GF-D8 (cell line): Measurements from ENCODE around the gene TMEM213.
"Not testable (repeated sequence)": the region's sequence is repeated elsewhere in the genome, so short reads cannot be mapped to it uniquely, and the experiment has no call there.

Experiments
- DNase-seq: peaks from one replicate; lab custom pipeline; 2025; lab: John Stamatoyannopoulos, UW

The TMEM213 gene

DNA sequence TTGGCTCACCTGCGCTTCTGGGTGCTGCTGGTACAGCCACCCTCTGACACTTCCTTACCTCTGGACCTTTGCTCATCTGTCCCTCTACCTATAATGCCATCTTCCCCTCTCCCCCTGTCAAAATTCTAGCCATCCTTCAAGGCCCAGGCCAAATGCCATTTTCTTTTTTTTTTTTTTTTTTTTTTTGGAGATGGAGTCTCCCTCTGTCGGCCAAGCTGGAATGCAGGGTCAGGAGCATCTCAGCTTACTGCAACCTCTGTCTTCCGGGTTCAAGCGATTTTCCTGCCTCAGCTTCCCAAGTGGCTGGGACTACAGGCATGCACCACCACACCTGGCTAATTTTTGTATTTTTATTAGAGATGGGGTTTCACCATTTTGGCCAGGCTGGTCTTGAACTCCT is 748 bp upstream of the TMEM213 start:
- not testable (repeated sequence) for DNase-seq

DNA sequence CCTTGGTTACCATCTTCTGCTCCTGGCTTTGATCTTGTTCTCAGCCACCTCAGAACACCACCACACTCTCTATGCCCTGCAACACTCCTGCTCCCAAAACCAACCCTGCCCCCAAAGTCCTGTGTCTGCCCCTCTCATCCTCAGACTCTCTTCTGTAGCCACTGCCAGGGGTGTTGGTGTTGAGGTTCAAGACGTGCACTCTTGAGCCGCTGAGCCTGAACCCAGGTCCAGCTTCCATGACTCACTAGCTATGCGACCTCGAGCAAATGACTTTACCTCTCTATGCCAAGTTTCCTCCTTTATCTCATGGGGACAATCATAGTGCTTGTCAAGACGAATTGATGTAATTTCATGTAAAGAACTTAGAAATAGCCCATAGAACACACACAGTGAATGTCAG is 1.0 kb downstream of the TMEM213 start:
- DNase-seq = no peak

DNA sequence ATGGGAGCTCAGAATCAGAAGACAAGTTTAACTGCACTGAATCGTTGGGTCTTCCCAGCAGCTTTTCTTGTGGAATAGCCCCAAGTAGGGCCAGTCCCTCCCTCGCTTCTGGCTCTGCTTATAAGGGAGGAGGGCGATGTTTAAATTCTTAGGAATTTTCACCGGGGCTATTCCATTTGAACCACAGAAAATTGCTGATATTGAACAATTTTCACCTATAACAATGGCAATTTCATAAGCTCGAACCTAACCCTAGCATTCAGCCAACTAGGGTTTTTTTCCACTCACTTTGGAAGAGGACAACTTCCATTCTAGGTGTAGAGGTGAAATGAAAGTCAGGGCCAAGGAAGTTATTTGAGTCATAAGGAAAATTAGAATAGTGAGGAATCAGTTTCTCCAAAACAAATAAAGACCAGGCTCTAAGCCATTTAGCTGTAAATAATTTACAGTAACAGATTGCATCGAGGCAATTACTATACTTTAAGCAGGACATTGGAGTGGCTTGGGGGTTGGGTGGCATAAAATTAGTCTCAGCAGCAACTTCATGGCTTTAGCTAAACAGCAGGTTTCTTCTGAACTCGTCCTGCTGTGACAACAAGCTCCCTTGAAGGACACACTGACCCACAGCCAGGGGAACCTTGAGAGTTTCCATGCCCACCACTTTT is 1.7 kb downstream of the TMEM213 start:
- DNase-seq = no peak

DNA sequence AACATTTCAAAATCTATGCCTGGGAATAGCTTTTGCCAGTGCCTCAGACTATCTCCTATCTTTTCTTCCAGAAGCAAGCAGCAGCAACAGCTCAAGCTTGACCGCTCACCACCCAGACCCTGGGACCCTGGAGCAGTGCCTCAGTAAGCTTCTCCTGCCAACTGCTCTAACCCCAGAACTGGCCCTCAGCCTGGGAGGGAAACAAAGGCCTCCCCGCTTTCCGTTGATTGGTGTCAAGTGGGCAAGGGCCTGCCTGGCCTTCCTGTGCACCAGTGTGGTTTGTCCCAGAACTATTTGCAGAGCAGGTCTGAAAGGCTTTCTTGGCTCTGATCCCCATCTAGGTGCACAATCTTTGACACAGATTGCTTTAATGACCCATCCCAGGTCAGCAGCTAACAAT is 3.5 kb downstream of the TMEM213 start:
- no peak for DNase-seq

DNA sequence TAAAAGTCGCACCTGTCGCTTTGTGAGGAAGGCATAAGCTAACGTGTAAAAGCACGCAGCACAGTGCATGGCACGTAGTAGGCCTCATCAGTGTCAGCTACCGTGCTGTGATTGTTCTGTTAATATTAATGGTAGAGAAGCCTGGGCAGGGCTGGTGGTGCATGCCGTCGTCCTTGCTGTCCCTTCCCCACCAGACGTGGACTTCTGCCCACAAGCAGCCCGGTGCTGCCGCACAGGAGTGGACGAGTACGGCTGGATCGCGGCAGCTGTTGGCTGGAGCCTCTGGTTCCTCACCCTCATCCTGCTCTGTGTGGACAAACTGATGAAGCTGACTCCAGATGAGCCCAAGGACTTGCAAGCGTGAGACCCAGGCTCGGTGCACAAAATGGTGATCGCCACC is 4.9 kb downstream of the TMEM213 start:
- DNase-seq = no peak

DNA sequence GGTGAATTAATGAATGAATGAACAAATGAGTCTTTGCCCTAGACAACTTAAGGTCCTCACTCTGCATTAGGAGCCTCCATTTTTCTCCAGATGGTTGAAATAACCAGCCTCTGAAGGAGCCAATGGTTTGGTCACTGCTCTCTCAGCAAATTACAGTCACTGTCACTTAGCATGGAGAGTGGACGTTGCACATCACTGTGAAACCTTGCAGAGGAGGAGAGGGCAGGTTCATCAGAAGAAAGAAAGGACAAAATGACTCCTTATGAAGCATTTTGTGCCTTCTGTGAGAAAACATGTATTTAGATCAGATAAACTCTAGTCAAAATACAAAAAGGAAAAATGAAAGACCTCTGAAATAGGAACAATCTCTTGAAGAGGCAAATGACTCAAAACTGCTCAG is 6.8 kb downstream of the TMEM213 start:
- no peak for DNase-seq

DNA sequence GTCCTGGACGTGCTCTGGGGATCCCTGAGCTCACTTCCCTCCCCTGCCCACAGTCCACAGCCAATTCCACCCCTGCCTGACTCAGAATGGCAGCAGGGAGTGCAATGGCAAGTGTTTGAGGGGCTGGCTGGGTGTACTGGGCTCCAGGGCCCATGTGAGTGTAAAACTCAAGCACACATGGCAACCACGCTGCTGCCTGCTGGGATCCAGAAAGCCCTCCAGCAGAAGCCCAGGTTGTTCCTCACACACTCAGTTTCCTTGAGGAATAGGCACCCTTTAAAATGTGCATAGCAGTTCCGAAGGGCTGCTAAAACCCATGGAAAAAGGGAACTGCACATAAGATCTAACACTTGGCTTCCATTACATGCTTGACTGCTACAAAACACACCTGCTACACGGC is 11.6 kb downstream of the TMEM213 start:
- DNase-seq = no peak

DNA sequence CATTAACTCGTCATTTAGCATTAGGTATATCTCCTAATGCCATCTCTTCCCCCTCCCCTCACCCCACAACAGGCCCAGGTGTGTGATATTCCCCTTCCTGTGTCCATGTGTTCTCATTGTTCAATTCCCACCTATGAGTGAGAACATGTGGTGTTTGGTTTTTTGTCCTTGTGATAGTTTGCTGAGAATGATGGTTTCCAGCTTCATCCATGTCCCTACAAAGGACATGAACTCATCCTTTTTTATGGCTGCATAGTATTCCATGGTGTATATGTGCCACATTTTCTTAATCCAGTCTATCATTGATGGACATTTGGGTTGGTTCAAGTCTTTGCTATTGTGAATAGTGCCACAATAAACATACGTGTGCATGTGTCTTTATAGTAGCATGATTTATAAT is 13.5 kb downstream of the TMEM213 start:
- DNase-seq = not testable (repeated sequence)

DNA sequence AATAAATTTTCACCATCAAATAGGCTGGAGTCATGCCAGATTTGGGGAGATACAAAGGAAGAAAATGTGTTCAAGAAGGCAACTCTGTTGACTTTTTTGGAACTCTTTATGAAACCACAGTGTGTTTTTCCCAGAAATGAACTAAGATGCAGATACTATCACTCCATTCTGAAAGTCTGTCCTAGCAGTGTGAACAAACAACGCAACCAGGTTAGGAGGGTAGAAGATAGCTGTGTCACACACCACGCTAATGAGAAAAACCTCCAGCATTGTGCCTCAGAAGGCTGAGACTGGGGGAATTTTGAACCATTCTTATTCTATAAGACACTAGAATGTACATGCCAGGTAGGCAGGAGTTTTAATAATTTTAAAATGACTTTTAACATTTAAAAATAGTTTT is 16.2 kb downstream of the TMEM213 start:
- no peak for DNase-seq

DNA sequence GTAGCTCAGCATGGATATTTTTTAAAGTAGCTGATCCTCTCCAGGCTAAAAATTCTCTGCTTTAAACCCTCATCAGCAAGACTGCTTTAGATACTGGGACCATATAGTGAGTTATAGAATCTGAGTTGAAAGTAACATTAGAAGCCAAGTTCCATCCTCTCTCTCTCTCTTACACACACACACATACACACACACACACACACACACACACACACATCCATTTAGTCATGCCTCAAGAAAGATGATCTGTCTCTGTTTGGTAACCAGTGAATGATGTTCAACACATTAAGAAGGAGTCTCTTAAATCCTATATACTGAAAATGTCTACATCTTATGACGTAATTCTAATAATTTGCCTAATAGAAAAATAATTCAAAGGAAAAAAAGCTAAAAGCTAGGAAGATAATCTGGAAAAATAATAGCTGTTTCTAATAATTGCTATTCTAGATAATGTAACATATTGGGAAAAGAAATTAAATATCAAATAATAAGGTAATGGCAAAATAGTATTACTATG is 17.1 kb downstream of the TMEM213 start:
- no peak for DNase-seq

DNA sequence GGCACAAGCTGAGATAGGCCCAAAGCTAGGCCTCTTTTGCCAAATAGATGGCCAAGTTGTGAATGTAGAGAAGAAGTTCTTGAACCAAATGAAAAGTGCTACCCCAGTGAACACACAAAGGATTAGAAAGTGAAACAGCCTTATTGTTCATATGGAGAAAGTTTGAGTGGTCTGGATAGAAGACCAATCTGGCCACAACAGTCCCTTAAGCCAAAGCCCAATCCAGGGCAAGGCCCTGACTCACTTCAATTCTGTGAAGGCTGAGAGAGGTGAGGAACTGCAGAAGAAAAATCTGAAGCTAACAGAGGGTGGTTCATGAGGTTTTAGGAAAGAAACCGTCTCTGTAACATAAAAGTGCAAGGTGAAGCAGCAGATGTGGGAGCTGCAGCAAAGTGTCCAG is 18.9 kb downstream of the TMEM213 start:
- DNase-seq = no peak

DNA sequence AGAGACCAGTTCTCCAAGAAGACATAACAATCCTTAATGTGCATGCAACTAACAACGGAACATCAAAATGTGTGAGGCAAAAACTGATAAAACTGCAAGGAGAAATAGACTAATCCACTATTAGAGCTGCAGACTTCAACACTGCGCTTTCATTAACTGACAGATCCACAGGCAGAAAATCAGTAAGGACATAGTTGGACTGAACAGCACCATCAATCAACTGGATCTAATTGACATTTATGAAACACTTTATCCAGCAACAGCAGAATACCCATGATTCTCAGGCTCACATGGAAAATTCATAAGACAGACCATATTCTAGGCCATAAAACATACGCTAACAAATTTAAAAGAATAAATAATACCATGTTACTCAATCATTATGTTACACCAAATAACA is 21.8 kb downstream of the TMEM213 start:
- no peak for DNase-seq

DNA sequence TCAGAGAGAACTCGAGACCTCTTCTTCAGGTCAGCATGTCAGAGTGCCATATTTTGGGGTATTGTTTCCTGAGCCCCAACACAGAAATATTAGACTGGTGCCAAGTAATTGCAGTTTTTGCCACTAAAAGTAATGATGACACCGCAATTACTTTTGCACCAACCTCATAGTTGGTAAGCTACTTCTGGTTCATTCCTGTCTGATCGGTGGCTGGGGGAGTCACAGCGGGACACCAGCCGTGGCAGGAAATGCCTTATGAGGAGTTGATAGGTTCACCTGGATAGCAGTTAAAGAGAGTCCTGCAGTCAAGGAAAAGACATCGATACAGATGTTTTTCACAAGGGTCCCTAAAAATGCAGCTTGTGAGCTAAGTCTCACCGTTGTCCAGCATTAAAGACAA is 24.1 kb downstream of the TMEM213 start:
- DNase-seq = no peak

DNA sequence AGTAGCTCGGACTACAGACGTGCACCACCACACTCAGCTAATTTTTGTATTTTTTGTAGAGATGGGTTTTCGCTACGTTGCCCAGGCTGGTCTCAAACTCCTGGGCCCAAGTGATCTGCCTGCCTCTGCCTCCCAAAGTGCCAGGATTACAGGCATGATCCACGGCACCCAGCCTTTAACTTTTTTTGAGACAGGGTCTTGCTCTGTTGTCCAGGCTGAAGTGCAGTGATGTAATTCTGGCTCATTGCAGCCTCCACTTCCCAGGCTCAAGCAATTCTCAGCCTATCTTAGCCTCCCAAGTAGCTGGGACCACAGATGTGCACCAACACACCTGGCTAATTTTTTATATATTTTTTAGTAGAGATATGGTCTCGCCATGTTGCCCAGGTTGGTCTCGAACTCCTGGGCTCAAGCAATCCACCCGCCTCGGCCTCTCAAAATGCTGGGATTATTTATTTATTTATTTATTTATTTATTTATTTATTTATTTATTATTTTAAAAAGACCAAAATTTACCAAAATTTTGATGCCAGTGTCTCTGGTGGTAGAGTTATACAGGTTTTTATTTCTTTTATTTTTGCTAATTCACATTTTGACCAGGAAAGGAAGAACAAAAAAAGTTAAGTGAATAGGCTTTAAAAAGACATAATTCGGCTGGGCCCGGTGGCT is 25.2 kb downstream of the TMEM213 start:
- no peak for DNase-seq

DNA sequence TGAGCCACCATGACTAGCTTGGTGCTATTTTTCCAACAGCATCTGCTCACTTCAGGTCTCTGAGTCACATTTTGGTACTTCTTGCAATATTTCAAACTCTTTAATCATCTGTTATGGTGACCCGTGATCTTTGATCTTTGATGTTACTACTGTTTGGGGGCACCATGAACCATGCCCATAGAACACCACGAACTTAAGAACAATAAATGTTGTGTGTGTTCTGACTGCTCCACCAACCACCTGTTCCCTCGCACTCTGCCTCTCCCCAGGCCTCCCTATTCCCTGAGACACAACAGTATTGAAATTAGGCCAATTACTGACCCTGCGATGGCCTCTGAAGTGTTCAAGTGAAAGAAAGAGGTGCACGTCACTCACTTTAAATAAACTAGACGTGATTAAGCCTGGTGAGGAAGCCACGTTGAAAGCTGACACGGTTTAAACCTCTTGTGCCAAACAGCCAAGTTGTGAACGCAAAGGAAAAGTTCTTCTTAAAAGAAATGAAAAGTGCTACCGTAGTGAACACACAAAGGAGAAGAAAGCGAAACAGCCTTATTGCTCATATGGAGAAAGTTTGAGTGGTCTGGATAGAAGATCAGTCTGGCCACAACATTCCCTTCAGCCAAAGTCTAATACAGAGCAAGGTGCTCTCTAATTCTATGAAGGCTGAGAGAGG is 27.4 kb downstream of the TMEM213 start:
- no peak for DNase-seq

DNA sequence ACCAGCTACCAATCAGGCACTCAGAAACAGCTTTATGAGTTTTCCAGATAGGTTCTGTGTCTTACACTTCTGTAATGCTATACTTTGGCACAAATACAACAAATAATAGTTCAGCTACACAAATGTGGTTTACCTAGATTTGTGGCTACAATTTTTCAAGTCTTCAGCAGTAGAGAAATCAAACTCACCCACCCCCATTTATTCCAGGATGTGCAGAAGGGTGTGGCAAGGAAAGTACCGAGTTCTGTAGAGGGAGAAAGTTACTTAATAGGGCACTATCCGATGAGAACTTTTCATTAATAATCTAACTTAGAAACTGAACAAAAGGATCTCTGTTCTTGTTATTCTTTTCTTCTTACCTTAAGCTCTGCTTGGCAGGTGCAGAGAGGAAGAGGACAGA is 30.5 kb downstream of the TMEM213 start:
- DNase-seq = no peak

DNA sequence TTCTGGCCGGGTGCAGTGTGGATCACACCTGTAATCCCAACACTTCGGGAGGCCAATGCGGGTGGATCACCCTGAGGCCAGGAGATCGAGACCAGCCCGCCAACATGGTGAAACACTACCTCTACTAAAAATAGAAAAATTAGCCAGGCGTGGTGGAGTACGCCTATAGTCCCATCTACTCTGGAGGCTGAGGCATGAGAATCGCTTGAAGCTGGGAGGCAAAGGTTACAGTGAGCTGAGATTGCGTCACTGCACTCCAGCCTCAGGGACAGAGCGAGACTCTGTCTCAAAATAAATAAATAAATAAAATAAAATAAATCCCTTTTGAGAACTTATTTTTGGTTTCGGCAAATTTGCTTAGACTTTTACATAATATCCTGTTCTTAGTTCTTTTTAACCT is 31.5 kb downstream of the TMEM213 start:
- DNase-seq = no peak

DNA sequence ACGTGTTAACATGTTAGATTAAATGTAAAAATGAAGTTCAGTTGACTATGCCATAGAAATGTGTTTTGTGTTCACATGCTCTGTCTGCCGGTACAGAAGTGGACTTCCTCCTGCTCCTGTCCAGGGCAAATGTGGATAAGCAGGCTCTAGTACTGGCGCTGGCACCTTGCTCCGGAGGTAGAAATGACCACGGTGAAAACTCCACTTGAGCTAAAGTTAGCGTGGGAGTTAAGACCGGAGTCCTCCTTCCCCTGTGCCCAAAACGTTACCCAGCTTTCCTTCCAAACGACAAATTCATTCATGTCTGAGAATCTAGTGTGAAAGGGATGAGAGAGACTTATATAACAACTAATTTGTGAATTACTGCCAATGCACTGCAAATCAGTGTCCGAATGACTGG is 35.2 kb downstream of the TMEM213 start:
- DNase-seq = no peak

DNA sequence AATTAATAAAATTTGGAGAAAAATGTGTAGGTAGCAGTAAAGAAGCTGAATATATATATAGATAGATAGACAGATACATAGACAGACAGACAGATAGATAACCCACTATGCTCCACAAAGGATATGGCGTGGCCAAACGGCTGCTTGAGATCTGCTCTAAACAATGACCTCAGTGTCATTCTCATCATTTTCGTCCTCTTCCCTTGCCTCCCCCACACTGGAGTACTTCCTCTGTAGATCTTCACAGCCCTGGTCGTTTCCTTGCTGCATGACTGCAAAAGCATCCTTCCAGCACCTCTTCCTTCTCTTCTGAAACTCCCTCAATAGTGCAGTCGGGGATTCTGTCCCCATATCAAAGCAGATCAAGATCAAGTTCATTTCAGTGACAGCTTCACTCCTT is 35.8 kb downstream of the TMEM213 start:
- DNase-seq = no peak

DNA sequence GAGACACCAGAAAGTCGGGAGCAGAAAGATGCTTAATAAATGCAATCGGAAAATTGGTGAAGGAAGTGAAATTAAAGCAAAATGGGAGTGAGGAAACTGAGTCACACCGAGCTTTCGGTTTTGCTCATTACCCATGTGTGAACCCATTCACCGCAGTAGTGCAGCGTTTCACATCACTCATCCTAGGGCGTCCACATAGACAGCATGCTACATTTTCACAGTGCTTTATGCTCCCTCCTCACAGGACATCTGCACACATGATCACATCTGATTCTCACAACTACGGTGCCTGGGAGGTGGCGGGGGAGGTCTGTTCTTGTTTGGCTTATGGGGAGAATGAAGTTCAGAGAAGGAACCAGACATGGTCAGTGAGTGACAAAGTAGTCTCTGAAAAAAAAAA is 36.8 kb downstream of the TMEM213 start:
- no peak for DNase-seq

DNA sequence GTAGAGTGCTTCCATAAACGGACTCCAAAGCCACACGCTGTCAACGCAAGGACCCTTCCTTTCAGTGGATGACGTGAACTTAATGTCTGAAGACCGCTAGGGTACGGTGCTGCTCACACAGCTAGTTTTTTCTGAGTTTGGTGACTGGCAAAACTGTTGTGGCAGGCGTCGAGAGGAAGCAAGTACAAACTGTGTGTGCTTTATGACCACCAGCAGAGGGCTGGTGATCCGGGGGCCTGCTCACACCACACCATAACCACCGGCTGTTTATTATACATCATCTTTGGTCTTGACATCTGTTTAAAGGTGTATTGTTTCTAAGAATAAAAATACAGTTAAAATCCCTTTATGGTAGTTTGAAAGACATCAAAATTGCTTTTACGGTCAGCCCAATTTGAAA is 37.3 kb downstream of the TMEM213 start:
- no peak for DNase-seq

DNA sequence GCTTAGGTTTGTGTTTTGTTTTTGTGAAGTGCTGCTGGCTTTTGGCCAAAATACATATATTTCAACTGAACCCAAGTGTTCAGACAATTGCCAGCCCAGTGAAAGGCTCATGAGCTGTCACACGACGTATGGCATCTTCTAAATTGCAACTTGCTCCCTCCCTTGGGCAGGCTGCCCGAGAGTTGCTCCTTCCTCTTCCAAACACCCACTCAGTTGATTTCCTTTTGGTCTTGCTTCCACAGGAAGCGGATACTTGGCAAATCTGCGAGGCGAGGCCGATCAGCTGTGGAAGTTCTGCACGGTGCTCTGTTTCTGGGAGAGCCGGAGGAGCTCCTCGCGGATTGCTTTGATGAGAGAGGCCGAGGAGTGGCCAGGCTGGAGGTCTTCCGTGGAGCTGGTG is 39.8 kb downstream of the TMEM213 start:
- DNase-seq = no peak

DNA sequence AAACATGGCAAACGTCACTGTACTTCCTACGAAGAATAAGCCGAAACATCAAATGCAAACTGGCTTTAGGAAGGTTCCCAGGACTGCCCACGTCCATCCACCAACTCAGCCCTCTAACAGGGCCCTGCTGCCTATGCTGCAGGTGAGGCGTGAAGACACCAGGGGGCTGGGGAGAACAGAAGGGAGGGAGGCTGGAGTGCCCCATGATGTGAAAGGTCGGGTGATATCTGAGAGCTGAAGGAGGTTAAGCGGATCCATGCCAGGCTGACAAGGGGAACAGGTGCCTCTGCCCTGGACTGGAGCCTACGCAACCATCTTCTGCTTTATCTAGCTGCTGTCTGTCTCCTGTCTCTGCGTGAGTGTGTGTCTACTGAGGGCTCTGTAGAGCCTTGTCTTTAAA is 40.4 kb downstream of the TMEM213 start:
- no peak for DNase-seq
